Breast epithelium (tissue), 4 donors: ENCODE measurements around the gene SRMS. TPM values are rescaled to one million over a fixed set of nuclear protein-coding genes. Genes with fewer than 3 reads are reported as not detected.
"Not testable (repeated sequence)": the region's sequence is repeated elsewhere in the genome, so short reads cannot be mapped to it uniquely, and the experiment has no call there.

Experiments
- DNase-seq, 2 donors: peaks; one replicate each; pipeline ENCODE4 v3.0.0-alpha.2; 2019; ENCODE audit warnings: low spot score in 2 of 2
- H3K27ac ChIP-seq, 2 donors: fragments of 200-600 bp; sonication (generic) in 1 of 2; one replicate each; pipeline ENCODE4 v1.5.1; 2016 to 2019; ENCODE audit warnings: mild to moderate bottlenecking in 1 of 2
- H3K27me3 ChIP-seq, 2 donors: fragments of 200-600 bp; sonication (generic) in 1 of 2; one replicate each; pipeline versions ENCODE4 v1.5.1 to v1.6.0; 2017 to 2019; ENCODE audit warnings: control low read depth in 1 of 2, mild to moderate bottlenecking in 1 of 2
- H3K36me3 ChIP-seq: fragments of 200-600 bp; one replicate; pipeline ENCODE4 v1.5.1; 2019
- H3K4me1 ChIP-seq, 2 donors: fragments of 200-600 bp; sonication (generic); one replicate each; pipeline ENCODE4 v1.5.1; 2016 to 2019; ENCODE audit warnings: control low read depth in 1 of 2
- H3K4me3 ChIP-seq, 3 donors: fragments of 200-600 bp; sonication (generic); 1 replicate in 2 of 3; 2 replicates in 1 of 3; pipeline ENCODE4 v1.5.1; 2016 to 2019; ENCODE audit warnings: mild to moderate bottlenecking in 3 of 3, moderate library complexity in 2 of 3
- H3K9me3 ChIP-seq, 2 donors: fragments of 200-600 bp; sonication (generic) in 1 of 2; one replicate each; pipeline ENCODE4 v1.5.1; 2016 to 2019; ENCODE audit warnings: control low read depth in 1 of 2
- POLR2A ChIP-seq: fragments of 450-650 bp; IDR thresholded peaks from one replicate; pipeline ENCODE4 v1.6.1; 2016; ENCODE audit warnings: antibody characterized with exemption, mild to moderate bottlenecking, moderate library complexity
- POLR2AphosphoS5 ChIP-seq, 3 donors: sonication (generic); formaldehyde crosslinking; IDR thresholded peaks; one replicate each; pipeline ENCODE4 v1.6.1; 2017; ENCODE audit warnings: antibody characterized with exemption in 3 of 3
- intact Hi-C: fragments of 100-400 bp; cut with DNase I; formaldehyde crosslinking; loops from one replicate; pipeline ENCODE4 v1.15.1; 2023; ENCODE audit warnings: low total_unique reads
- total RNA-seq, 3 donors: library from RNA; depleted of rRNA; stranded (reverse); fragments of >200 nt; gene quantifications; one replicate each; pipeline ENCODE4 v1.1.0, GENCODE V29; 2016
- TF ChIP-seq, protein P1 (sequence below), 3 donors: fragments of 450-650 bp; IDR thresholded peaks; one replicate each; pipeline ENCODE4 v1.5.1; 2016 to 2017; ENCODE audit warnings: antibody characterized with exemption in 3 of 3, mild to moderate bottlenecking in 3 of 3, moderate library complexity in 3 of 3

The SRMS gene
- total RNA-seq, 3 donors from 2014 or later = 0.59 to 0.66 TPM; not detected in 1

GRCh38 chr20:63563225-63563935 is 15.8 kb upstream of the SRMS start:
- Histone ChIP-seq H3K4me1 (no peaks in the 10 kb centered on the region), H3K36me3 (peaks cover 11% of the 10 kb centered on the region), H3K27me3 (no peaks in the 10 kb centered on the region), H3K4me3 (no peak overlapping the region), H3K27ac (no peak overlapping the region), H3K9me3 (no peaks in the 10 kb centered on the region)
- intact Hi-C loops = no loop called here
- no peak for DNase-seq
- TF ChIP-seq POLR2A = no peak

- H3K9me3 ChIP-seq = no peaks in the 10 kb centered on the region
- DNase-seq = no peak
- intact Hi-C loops = no loop called here
- H3K27me3 ChIP-seq = no peaks in the 10 kb centered on the region
- H3K36me3 ChIP-seq = peaks cover 11% of the 10 kb centered on the region
- H3K27ac ChIP-seq = no peak overlapping the region
- no peak for TF ChIP-seq POLR2AphosphoS5 (IDR thresholded peaks at IDR 0.05)
- no peak for TF ChIP-seq POLR2A
- TF ChIP-seq, protein P1, sequence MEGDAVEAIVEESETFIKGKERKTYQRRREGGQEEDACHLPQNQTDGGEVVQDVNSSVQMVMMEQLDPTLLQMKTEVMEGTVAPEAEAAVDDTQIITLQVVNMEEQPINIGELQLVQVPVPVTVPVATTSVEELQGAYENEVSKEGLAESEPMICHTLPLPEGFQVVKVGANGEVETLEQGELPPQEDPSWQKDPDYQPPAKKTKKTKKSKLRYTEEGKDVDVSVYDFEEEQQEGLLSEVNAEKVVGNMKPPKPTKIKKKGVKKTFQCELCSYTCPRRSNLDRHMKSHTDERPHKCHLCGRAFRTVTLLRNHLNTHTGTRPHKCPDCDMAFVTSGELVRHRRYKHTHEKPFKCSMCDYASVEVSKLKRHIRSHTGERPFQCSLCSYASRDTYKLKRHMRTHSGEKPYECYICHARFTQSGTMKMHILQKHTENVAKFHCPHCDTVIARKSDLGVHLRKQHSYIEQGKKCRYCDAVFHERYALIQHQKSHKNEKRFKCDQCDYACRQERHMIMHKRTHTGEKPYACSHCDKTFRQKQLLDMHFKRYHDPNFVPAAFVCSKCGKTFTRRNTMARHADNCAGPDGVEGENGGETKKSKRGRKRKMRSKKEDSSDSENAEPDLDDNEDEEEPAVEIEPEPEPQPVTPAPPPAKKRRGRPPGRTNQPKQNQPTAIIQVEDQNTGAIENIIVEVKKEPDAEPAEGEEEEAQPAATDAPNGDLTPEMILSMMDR (IDR thresholded peaks at IDR 0.05) = no peak
- no peak overlapping the region for H3K4me3 ChIP-seq
- no peaks in the 10 kb centered on the region for H3K4me1 ChIP-seq
Measured at GRCh38 chr20:63562461-63563224, 15.1 kb upstream of the SRMS start.

- Histone ChIP-seq H3K4me3 (no peak overlapping the region), H3K9me3 (no peaks in the 10 kb centered on the region), H3K4me1 (no peaks in the 10 kb centered on the region), H3K27ac (no peak overlapping the region), H3K36me3 (peaks cover 11% of the 10 kb centered on the region), H3K27me3 (no peaks in the 10 kb centered on the region)
- intact Hi-C loops = no loop called here
- TF ChIP-seq, protein P1 (IDR thresholded peaks at IDR 0.05) = no peak
- TF ChIP-seq POLR2A (no peak), POLR2AphosphoS5 (IDR thresholded peaks at IDR 0.05) (no peak)
- no peak for DNase-seq
Measured at GRCh38 chr20:63561624-63562396, 14.3 kb upstream of the SRMS start.

DNA sequence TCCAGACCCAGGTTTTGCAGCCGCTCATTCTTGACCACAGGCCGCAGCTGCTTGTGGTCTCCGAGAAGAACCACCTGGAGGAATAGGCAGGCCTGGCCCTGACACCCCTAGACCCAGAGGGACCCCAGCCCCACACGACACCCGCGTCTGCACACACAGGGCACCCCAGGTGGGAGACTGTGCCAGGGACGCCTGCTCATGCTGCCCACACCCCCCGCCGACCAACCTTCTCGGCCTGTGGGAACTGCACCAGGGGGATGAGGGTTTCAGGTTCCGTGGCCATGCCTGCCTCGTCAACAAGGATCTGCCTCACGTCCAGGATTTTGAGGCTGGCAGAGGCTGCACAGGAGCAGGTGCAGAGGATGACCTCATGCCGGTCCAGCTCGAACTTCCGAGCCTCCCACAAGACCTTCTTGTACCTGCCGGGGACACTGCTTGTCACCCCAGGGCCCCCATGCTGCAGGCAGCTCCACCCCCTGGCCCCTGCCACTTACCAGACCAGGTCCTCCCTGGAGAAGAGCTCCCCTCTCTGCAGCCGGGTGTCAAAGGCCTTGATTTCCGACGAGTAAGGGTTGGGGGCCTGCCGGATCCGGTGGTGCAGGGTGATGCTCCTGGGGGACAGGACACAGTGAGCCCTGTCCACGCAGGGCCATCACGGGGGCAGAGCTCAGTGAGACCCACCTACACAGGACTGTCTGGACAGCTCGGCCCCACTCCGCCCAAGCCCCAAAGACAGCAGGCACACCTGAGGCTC is 13.5 kb upstream of the SRMS start:
- intact Hi-C loops = no loop called here
- DNase-seq = no peak
- Histone ChIP-seq H3K9me3 (no peaks in the 10 kb centered on the region), H3K27me3 (no peaks in the 10 kb centered on the region), H3K36me3 (peaks cover 11% of the 10 kb centered on the region), H3K27ac (no peak overlapping the region), H3K4me3 (no peak overlapping the region), H3K4me1 (no peaks in the 10 kb centered on the region)
- no peak for TF ChIP-seq POLR2AphosphoS5 (IDR thresholded peaks at IDR 0.05)
- TF ChIP-seq, protein P1 (IDR thresholded peaks at IDR 0.05) = no peak
- TF ChIP-seq POLR2A = no peak

DNA sequence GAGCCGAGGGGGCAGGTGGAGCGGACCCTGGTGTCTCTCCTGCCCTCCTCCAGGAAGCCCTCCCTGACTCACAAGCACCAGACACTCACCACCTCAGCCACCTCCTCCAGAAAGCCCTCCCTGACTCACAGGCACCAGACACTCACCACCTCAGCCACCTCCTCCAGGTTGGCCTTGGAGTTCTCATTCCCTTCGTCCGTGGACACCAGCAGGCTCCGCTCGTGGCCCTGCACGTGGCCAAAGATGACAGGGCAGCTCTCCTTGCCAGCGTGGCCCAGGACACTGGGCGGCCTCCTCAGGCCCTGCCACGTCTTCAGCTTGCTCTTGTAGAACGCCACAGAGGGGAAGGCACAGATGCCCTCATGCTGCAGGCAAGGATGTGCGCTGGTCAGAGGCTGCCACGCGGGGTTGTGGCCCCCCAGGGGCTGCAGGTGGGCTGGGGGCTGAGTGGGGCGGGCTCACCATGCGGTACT is 12.8 kb upstream of the SRMS start:
- DNase-seq = no peak
- peaks cover 11% of the 10 kb centered on the region for H3K36me3 ChIP-seq

GRCh38 chr20:63559485-63560332 is 12.2 kb upstream of the SRMS start:
- H3K4me1 ChIP-seq, DNase-seq, H3K27ac ChIP-seq, H3K9me3 ChIP-seq, H3K4me3 ChIP-seq, H3K27me3 ChIP-seq, intact Hi-C loops: not testable (repeated sequence)
- peaks cover 11% of the 10 kb centered on the region for H3K36me3 ChIP-seq

More for the DNA sequence above, 12.8 kb upstream of the SRMS start:
- H3K9me3 ChIP-seq = no peaks in the 10 kb centered on the region
- no peak overlapping the region for H3K27ac ChIP-seq
- no peaks in the 10 kb centered on the region for H3K27me3 ChIP-seq
- intact Hi-C loops = no loop called here
- TF ChIP-seq POLR2AphosphoS5 (IDR thresholded peaks at IDR 0.05) (no peak), POLR2A (no peak)
- TF ChIP-seq, protein P1 (IDR thresholded peaks at IDR 0.05) = no peak
- no peak overlapping the region for H3K4me3 ChIP-seq
- no peaks in the 10 kb centered on the region for H3K4me1 ChIP-seq
